Gastrocnemius medialis (tissue), 4 donors: ENCODE results near the gene MEGF6.

Source experiments
- CTCF ChIP-seq, 5 experiments: fragments of 450-650 bp in 3 of 5; fragments of 200-600 bp in 2 of 5; sonication (generic) in 2 of 5; IDR thresholded peaks in 4 of 5; conservative IDR thresholded peaks in 1 of 5; 1 replicate in 4 of 5; 2 replicates in 1 of 5; pipeline ENCODE4 v1.5.1; 2016 to 2019; ENCODE audit warnings: antibody characterized with exemption in 5 of 5, mild to moderate bottlenecking in 3 of 5, moderate library complexity in 3 of 5
- POLR2A ChIP-seq, 2 donors: fragments of 450-650 bp; IDR thresholded peaks; one replicate each; pipeline ENCODE4 v1.6.1; 2017; ENCODE audit warnings: antibody characterized with exemption in 2 of 2, mild to moderate bottlenecking in 2 of 2, moderate library complexity in 2 of 2

- TF ChIP-seq POLR2A (IDR thresholded peaks at IDR 0.05) (peak in 1 of 2 donors; percentile 4), CTCF (IDR thresholded peaks at IDR 0.05 in 4 of 5, conservative IDR thresholded peaks at IDR 0.05 in 1 of 5) (no peak)
These were observed 106.5 kb downstream of the MEGF6 start for GRCh38 chr1:3504822-3505153.
